Thyroid gland (tissue), 4 donors: ENCODE results near the gene DUSP3.

Experiments used
- POLR2A ChIP-seq, 2 donors: fragments of 450-650 bp; IDR thresholded peaks; one replicate each; pipeline ENCODE4 v1.6.1; 2017; ENCODE audit warnings: antibody characterized with exemption in 2 of 2, mild to moderate bottlenecking in 2 of 2, moderate library complexity in 1 of 2
- TF ChIP-seq, protein P1 (sequence below), 6 experiments: fragments of 200-600 bp in 3 of 6; fragments of 450-650 bp in 3 of 6; sonication (generic) in 3 of 6; IDR thresholded peaks; one replicate each; pipeline ENCODE4 v1.5.1; 2016 to 2019; ENCODE audit warnings: antibody characterized with exemption in 6 of 6, mild to moderate bottlenecking in 2 of 6, inconsistent platforms in 1 of 6, moderate library complexity in 1 of 6

DNA sequence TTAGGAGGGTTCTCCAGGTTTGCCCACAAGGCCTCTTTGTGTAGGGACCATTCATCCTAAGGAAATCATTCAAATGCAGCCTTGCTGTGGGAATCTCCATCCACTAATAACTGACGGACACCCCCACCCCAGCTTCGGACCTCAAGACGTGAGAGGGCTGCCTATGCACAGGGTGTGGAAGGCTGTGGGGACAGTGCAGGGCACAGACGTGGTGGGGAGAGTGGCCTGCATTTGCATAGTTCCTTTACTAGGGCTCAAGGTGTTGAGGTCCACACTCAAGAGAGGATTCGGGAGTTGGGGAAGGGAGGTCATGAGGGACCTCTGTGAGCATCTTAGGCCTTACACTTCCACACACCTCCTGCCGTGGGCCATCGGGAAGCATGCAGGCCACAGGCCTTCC lies 9.8 kb downstream of the DUSP3 start:
- TF ChIP-seq, protein P1, sequence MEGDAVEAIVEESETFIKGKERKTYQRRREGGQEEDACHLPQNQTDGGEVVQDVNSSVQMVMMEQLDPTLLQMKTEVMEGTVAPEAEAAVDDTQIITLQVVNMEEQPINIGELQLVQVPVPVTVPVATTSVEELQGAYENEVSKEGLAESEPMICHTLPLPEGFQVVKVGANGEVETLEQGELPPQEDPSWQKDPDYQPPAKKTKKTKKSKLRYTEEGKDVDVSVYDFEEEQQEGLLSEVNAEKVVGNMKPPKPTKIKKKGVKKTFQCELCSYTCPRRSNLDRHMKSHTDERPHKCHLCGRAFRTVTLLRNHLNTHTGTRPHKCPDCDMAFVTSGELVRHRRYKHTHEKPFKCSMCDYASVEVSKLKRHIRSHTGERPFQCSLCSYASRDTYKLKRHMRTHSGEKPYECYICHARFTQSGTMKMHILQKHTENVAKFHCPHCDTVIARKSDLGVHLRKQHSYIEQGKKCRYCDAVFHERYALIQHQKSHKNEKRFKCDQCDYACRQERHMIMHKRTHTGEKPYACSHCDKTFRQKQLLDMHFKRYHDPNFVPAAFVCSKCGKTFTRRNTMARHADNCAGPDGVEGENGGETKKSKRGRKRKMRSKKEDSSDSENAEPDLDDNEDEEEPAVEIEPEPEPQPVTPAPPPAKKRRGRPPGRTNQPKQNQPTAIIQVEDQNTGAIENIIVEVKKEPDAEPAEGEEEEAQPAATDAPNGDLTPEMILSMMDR (IDR thresholded peaks at IDR 0.05), result no peak
- TF ChIP-seq POLR2A (IDR thresholded peaks at IDR 0.05), result no peak
